GM12878 (cell line): Measurements from ENCODE around the gene RAB31. TPM values are rescaled to one million over a fixed set of nuclear protein-coding genes. Genes with fewer than 3 reads are reported as not detected.

Experiments
- ATAC-seq: fragments of 200-7000 bp; cut with Tn5 transposase; 3 replicates; pipeline ENCODE4 v1.9.1; 2020; ENCODE audit warnings: mild to moderate bottlenecking, moderate library complexity
- BruUV-seq: library from RNA; stranded (reverse); fragments of 400-500 nt; replicated peaks from 2 replicates; lab custom pipeline; 2021; lab: Mats Ljungman, UMichigan
- CTCF ChIA-PET: fragments of 300-600 bp; sonication (Branson Sonifier 250); formaldehyde crosslinking; extraction: SDS; loops from one replicate; lab custom pipeline; 2021; ENCODE audit warnings: inconsistent platforms; lab: Yijun Ruan, JAX
- POLR2A ChIA-PET: fragments of 350-600 bp; formaldehyde crosslinking; extraction: SDS; loops from one replicate; lab custom pipeline; 2021; ENCODE audit warnings: inconsistent platforms; lab: Charles Lee
- RAD21 ChIA-PET: fragments of 300-600 bp; sonication (Branson Sonifier 250); formaldehyde crosslinking; loops from one replicate; lab custom pipeline; 2023; ENCODE audit warnings: antibody characterized with exemption; ENCODE audit not compliant: unreplicated experiment; lab: Charles Lee
- SMC1A ChIA-PET: fragments of 300-600 bp; sonication (Branson Sonifier 250); formaldehyde crosslinking; loops from one replicate; lab custom pipeline; 2023; ENCODE audit not compliant: unreplicated experiment, uncharacterized antibody; lab: Charles Lee
- DNase-seq: peaks from one replicate; pipeline ENCODE4 v3.0.0-alpha.2; 2011; ENCODE audit warnings: low read depth, low spot score
- FAIRE-seq: peaks from 3 replicates; lab custom pipeline; 2011; peaks lifted over from hg19 to GRCh38; lab: Jason Lieb, UNC
- H2AFZ ChIP-seq: 2 replicates; pipeline ENCODE4 v1.6.0; 2011; ENCODE audit warnings: low read depth, low read length, control low read depth; ENCODE audit not compliant: control insufficient read depth
- H3K27ac ChIP-seq: 2 replicates; pipeline ENCODE4 v1.5.1; 2011; ENCODE audit warnings: control low read depth; ENCODE audit not compliant: control insufficient read depth, insufficient read depth
- H3K27me3 ChIP-seq, 2 experiments: replicated peaks in 1 of 2; 2 replicates each; pipeline versions ENCODE4 v1.6.0 to v1.6.1; 2011; ENCODE audit warnings: low read length in 1 of 2; ENCODE audit not compliant: control insufficient read depth in 2 of 2, insufficient read depth in 2 of 2
- H3K36me3 ChIP-seq, 2 experiments: 2 replicates each; pipeline ENCODE4 v1.5.1; 2011; ENCODE audit warnings: low read length in 1 of 2; ENCODE audit not compliant: control insufficient read depth in 2 of 2, insufficient read depth in 2 of 2
- H3K4me1 ChIP-seq: 2 replicates; pipeline ENCODE4 v1.6.1; 2011; ENCODE audit warnings: mild to moderate bottlenecking, low read length, moderate library complexity, mixed read lengths; ENCODE audit not compliant: control insufficient read depth, insufficient read depth
- H3K4me2 ChIP-seq: 2 replicates; pipeline ENCODE4 v1.6.0; 2011; ENCODE audit warnings: control low read depth; ENCODE audit not compliant: control insufficient read depth, insufficient read depth
- H3K4me3 ChIP-seq: fragments of 200-600 bp; sonication (generic); 2 replicates; pipeline ENCODE4 v1.5.1; 2016
- H3K79me2 ChIP-seq: 2 replicates; pipeline ENCODE4 v1.6.0; 2011; ENCODE audit warnings: low read length; ENCODE audit not compliant: control insufficient read depth, insufficient read depth
- H3K9ac ChIP-seq: 2 replicates; pipeline ENCODE4 v1.8.0; 2011; ENCODE audit warnings: low read length, control low read depth, mixed read lengths; ENCODE audit not compliant: control insufficient read depth, insufficient read depth
- H3K9me3 ChIP-seq: replicated peaks from 3 replicates; pipeline ENCODE4 v1.5.1; 2011; ENCODE audit warnings: mild to moderate bottlenecking, low read length; ENCODE audit not compliant: control insufficient read depth, insufficient read depth
- H4K20me1 ChIP-seq: 2 replicates; pipeline ENCODE4 v1.6.0; 2011; ENCODE audit not compliant: control insufficient read depth, insufficient read depth
- ZBED1 ChIP-seq: IDR thresholded peaks from 2 replicates; pipeline ENCODE4 v1.6.1; 2016; ENCODE audit warnings: borderline replicate concordance
- ZBTB11 ChIP-seq: fragments of 450-650 bp; formaldehyde crosslinking; IDR thresholded peaks from 2 replicates; pipeline ENCODE4 v1.5.0; 2022; ENCODE audit warnings: mild to moderate bottlenecking, missing genetic modification characterization
- ZBTB40 ChIP-seq: fragments of 450-650 bp; IDR thresholded peaks from 2 replicates; pipeline ENCODE4 v1.6.1; 2016; ENCODE audit warnings: mild to moderate bottlenecking, moderate library complexity, borderline replicate concordance
- ZNF622 ChIP-seq: fragments of 450-650 bp; IDR thresholded peaks from 2 replicates; pipeline ENCODE4 v1.6.1; 2017; ENCODE audit warnings: mild to moderate bottlenecking, inconsistent platforms
- WGBS: methylation state at CpG from one replicate; pipeline ENCODE4 v1.1.6; 2016; ENCODE audit warnings: low lambda C conversion rate; ENCODE audit not compliant: insufficient replicate concordance, insufficient coverage; ENCODE audit errors: missing lambda C conversion rate; 5-methylcytosine and 5-hydroxymethylcytosine counted together
- in situ Hi-C: fragments of 300-500 bp; cut with MboI; formaldehyde crosslinking; loops from 9 replicates; pipeline ENCODE4 v1.14.3; 2018; ENCODE audit warnings: mixed read lengths
- intact Hi-C: fragments of 100-400 bp; cut with micrococcal nuclease; formaldehyde crosslinking; loops from one replicate; pipeline ENCODE4 v1.14.2; 2022; ENCODE audit not compliant: unreplicated experiment
- polyA plus RNA-seq, 11 experiments: library from polyadenylated mRNA; depleted of rRNA in 4 of 11; unstranded in 6 of 11; stranded (reverse) in 5 of 11; fragments of >200 nt; fragmentation: Nextera tagmentation in 4 of 11; fragmentation: Illumina TruSeq in 1 of 11; extraction: Ambion mirVana in 4 of 11; extraction: Trizol in 1 of 11; gene quantifications; 1 replicate in 1 of 11; 2 replicates in 10 of 11; pipeline versions ENCODE4 v1.2.1 to v1.2.3, GENCODE V29; 2011 to 2016; ENCODE audit warnings: inconsistent platforms in 2 of 11, missing spikeins in 2 of 11, low read depth in 1 of 11
- total RNA-seq, 4 experiments: library from RNA; depleted of rRNA in 3 of 4; stranded (reverse); fragments of >200 nt in 3 of 4; fragmentation: Illumina TruSeq in 1 of 4; extraction: Trizol in 1 of 4; gene quantifications; 2 replicates each; pipeline versions ENCODE4 v1.2.1 to v1.2.3, GENCODE V29; 2013 to 2021
- TF ChIP-seq, protein P1 (sequence below): IDR thresholded peaks from 2 replicates; pipeline ENCODE4 v1.6.1; 2012; ENCODE audit warnings: low read depth, low read length, improper control_type of control experiment

Gene RAB31
- total and polyA plus RNA-seq, 10 of the 15 experiments (the other 5 are each of a cell fraction or from before 2014, with no cell fraction given), result 0.80 to 23.3 (median 12.2) TPM

DNA sequence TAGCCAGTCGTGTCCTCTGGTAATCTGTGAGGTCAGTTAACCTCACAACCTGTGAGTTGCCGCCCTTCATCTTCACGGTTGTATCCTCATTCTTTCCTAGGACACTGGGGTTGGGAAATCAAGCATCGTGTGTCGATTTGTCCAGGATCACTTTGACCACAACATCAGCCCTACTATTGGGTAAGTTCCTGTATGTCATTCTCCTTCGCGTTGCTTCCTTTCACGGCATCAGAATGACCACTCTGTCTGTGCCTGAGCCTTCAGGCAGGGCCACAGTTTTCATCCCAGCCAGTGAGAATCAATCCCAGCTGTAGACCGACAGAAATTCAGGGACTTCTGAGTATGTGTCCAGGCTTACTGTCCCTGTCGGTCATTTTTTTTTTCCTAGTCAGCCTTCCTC lies 67.1 kb downstream of the RAB31 start:
- Histone ChIP-seq H4K20me1 (no peaks in the 10 kb centered on the region), H3K4me1 (no peaks in the 10 kb centered on the region), H3K27me3 (no peaks in the 10 kb centered on the region), H3K4me2 (no peak overlapping the region), H2AFZ (no peak overlapping the region), H3K36me3 (no peaks in the 10 kb centered on the region), H3K79me2 (no peaks in the 10 kb centered on the region), H3K4me3 (no peak overlapping the region), H3K9ac (no peak overlapping the region), H3K27ac (no peak overlapping the region), H3K9me3 (no peaks in the 10 kb centered on the region)
- no peak for ATAC-seq
- FAIRE-seq, result no peak
- DNase-seq, result no peak
- WGBS, result 85% methylated on average over 10 of the region's 10 CpGs
- intact Hi-C loops, result no loop called here
- BruUV-seq, result no TSS peak
- RAD21 ChIA-PET, result no interaction called here
- in situ Hi-C loops, result no loop called here
- CTCF ChIA-PET, result no interaction called here
- POLR2A ChIA-PET, result no interaction called here
- TF ChIP-seq ZNF622, result no peak
- no peak for TF ChIP-seq ZBTB11 (CRISPR knock-in tag)
- TF ChIP-seq ZBED1, result no peak
- TF ChIP-seq, protein P1, sequence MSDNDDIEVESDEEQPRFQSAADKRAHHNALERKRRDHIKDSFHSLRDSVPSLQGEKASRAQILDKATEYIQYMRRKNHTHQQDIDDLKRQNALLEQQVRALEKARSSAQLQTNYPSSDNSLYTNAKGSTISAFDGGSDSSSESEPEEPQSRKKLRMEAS, result no peak
- TF ChIP-seq ZBTB40, result no peak
- TF ChIP-seq, all 136 proteins: peak for 0
- SMC1A ChIA-PET, result no interaction called here
